Ishikawa (cell line): ENCODE results near the gene ERCC6L2.

Source experiments
- CEBPB ChIP-seq: IDR thresholded peaks from 2 replicates; pipeline ENCODE4 v1.6.1; 2012
- CREB1 ChIP-seq: IDR thresholded peaks from 2 replicates; pipeline ENCODE4 v1.6.1; 2012; ENCODE audit warnings: low read depth
- EGR1 ChIP-seq: IDR thresholded peaks from 2 replicates; pipeline ENCODE4 v1.6.1; 2012
- EP300 ChIP-seq: IDR thresholded peaks from 2 replicates; pipeline ENCODE4 v1.6.1; 2012; ENCODE audit warnings: borderline replicate concordance
- FOXM1 ChIP-seq: IDR thresholded peaks from 2 replicates; pipeline ENCODE4 v1.6.1; 2012; ENCODE audit warnings: low read depth, borderline replicate concordance
- NFIC ChIP-seq: IDR thresholded peaks from 2 replicates; pipeline ENCODE4 v1.6.1; 2012
- RAD21 ChIP-seq: IDR thresholded peaks from 2 replicates; pipeline ENCODE4 v1.6.1; 2012; ENCODE audit warnings: low read depth
- REST ChIP-seq: IDR thresholded peaks from 2 replicates; pipeline ENCODE4 v1.6.1; 2012; ENCODE audit warnings: low read depth, mild to moderate bottlenecking
- TAF1 ChIP-seq: IDR thresholded peaks from 2 replicates; pipeline ENCODE4 v1.6.1; 2012; ENCODE audit warnings: low read depth, mild to moderate bottlenecking
- TCF12 ChIP-seq: IDR thresholded peaks from 2 replicates; pipeline ENCODE4 v1.6.1; 2012; ENCODE audit warnings: low read depth
- TEAD4 ChIP-seq: IDR thresholded peaks from 2 replicates; pipeline ENCODE4 v1.6.1; 2012
- YY1 ChIP-seq: IDR thresholded peaks from 2 replicates; pipeline ENCODE4 v1.6.1; 2012; ENCODE audit warnings: low read depth
- ZBTB7A ChIP-seq: IDR thresholded peaks from 2 replicates; pipeline ENCODE4 v1.6.1; 2012; ENCODE audit warnings: low read depth
- TF ChIP-seq, protein P1 (sequence below): IDR thresholded peaks from 2 replicates; pipeline ENCODE4 v1.6.1; 2012
- TF ChIP-seq, protein P2 (sequence below): IDR thresholded peaks from 2 replicates; pipeline ENCODE4 v1.6.1; 2012

The ERCC6L2 gene

GRCh38 chr9:95940265-95940664, 64.8 kb downstream of the ERCC6L2 start:
- no peak for TF ChIP-seq ZBTB7A
- TF ChIP-seq FOXM1: no peak
- TF ChIP-seq CEBPB: no peak
- no peak for TF ChIP-seq EGR1
- TF ChIP-seq TAF1: no peak
- no peak for TF ChIP-seq RAD21
- no peak for TF ChIP-seq CREB1
- TF ChIP-seq NFIC: no peak
- TF ChIP-seq REST: no peak

DNA sequence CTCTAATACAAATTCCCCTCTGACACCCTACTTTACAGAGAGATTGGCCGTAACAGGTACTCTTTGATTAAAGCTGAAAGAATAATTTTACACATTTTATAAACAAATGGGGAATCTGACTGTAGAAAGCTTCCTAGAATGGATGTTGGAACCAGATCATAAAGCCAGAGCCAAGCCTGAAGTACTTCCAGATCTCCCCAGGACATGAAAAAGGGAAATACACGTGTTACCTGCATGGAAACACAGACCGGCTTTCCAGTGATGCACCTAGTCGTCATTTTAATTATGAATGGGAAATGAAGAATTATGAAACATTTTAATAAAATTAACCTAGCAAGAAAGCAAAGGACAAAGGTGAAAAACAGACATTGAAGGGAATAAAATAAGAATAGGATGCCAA, 66.5 kb downstream of the ERCC6L2 start:
- TF ChIP-seq EGR1 (no peak), YY1 (no peak), TEAD4 (no peak), FOXM1 (no peak), CEBPB (no peak), EP300 (no peak), REST (no peak)
- TF ChIP-seq, protein P1, sequence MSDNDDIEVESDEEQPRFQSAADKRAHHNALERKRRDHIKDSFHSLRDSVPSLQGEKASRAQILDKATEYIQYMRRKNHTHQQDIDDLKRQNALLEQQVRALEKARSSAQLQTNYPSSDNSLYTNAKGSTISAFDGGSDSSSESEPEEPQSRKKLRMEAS: no peak
- TF ChIP-seq, protein P2, sequence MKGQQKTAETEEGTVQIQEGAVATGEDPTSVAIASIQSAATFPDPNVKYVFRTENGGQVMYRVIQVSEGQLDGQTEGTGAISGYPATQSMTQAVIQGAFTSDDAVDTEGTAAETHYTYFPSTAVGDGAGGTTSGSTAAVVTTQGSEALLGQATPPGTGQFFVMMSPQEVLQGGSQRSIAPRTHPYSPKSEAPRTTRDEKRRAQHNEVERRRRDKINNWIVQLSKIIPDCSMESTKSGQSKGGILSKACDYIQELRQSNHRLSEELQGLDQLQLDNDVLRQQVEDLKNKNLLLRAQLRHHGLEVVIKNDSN: no peak

GRCh38 chr9:95947118-95947517, 71.6 kb downstream of the ERCC6L2 start:
- no peak for TF ChIP-seq TCF12
- TF ChIP-seq CEBPB: no peak
- no peak for TF ChIP-seq RAD21
- no peak for TF ChIP-seq REST
- TF ChIP-seq EGR1: no peak
- TF ChIP-seq, protein P2: no peak
- no peak for TF ChIP-seq CREB1
- TF ChIP-seq, protein P1: no peak
- no peak for TF ChIP-seq ZBTB7A
- no peak for TF ChIP-seq NFIC

DNA sequence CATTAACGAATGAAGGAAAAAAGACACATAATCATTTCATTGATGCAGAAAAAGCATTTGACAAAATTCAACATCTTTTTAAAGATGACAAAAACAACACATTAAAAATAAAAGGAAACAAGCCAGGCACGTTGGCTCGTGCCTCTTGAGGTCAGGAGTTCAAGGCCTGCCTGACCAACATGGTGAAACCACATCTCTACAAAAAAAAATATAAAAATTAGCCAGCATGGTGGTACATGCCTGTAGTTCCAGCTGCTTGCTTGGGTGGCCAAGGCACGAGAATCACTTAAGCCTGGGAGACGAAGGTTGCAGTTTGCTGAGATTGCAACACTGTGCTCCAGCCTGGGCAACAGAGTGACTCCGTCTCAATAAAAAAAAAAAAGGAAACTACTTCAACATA, 77.0 kb downstream of the ERCC6L2 start:
- no peak for TF ChIP-seq CEBPB
- TF ChIP-seq NFIC: no peak
- TF ChIP-seq, protein P1: no peak
- TF ChIP-seq TEAD4: no peak
- TF ChIP-seq, protein P2: no peak
- TF ChIP-seq ZBTB7A: no peak
- no peak for TF ChIP-seq FOXM1
- no peak for TF ChIP-seq CREB1
- TF ChIP-seq TAF1: no peak
- no peak for TF ChIP-seq REST
